Diencephalon (tissue), 1 donor: ENCODE data around the gene PCDHGA1. TPM values are rescaled to one million over a fixed set of nuclear protein-coding genes. Genes with fewer than 3 reads are reported as not detected.

Experiments
- total RNA-seq: library from RNA; depleted of rRNA; stranded (reverse); fragments of >200 nt; gene quantifications from one replicate; pipeline ENCODE4 v1.2.3, GENCODE V29; 2014

The PCDHGA1 gene
- total RNA-seq = 4.2 TPM

GRCh38 chr5:141330299-141331080, at the start of gene PCDHGA1:
TSS of gene PCDHGA1 (plus strand) at chr5:141330514.

GRCh38 chr5:141303756-141304155, 26.6 kb upstream of the PCDHGA1 start, which contains the start of gene SLC25A2:
TSS of gene SLC25A2 (minus strand) at chr5:141304049. CDS start at chr5:141303865, 184 bp downstream.

GRCh38 chr5:141320225-141321169, 9.8 kb upstream of the PCDHGA1 start, which contains the start of gene TAF7:
TSS of gene TAF7 (minus strand) at chr5:141320784. CDS start at chr5:141320044, 740 bp downstream.

DNA sequence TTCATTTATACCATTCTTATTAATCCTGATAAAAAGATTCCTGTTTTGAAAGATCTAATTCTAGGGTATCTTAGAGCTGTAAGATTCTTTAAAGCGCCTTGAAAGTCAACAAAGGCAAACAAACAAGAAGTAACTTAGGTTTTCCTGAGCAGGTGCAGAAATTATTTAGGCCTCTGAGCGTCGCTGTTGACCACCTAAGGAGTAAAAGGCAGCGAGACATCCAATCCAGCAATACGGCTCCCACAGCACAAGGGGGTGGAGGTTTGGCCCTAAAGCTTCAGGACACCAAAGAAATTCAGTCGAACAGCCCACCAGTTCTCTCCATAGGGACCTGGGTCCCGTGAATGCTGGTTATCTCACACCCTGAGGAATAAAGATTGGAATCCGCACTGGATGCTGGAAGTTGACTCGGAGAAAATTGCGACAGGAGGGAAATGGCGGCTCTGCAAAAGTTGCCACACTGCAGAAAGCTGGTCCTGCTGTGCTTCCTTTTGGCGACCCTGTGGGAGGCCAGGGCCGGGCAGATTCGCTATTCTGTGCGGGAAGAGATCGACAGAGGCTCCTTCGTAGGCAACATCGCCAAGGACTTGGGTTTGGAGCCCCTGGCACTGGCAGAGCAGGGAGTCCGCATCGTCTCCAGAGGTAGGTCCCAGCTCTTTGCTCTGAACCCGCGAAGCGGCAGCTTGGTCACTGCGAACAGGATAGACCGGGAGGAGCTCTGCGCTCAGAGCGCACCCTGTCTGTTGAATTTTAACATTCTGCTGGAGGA, 8.4 kb downstream of the PCDHGA1 start, which contains the start of gene PCDHGA2:
PCDHGA2 (plus strand) TSS at position 223 of the 769 bp plus-strand sequence.

DNA sequence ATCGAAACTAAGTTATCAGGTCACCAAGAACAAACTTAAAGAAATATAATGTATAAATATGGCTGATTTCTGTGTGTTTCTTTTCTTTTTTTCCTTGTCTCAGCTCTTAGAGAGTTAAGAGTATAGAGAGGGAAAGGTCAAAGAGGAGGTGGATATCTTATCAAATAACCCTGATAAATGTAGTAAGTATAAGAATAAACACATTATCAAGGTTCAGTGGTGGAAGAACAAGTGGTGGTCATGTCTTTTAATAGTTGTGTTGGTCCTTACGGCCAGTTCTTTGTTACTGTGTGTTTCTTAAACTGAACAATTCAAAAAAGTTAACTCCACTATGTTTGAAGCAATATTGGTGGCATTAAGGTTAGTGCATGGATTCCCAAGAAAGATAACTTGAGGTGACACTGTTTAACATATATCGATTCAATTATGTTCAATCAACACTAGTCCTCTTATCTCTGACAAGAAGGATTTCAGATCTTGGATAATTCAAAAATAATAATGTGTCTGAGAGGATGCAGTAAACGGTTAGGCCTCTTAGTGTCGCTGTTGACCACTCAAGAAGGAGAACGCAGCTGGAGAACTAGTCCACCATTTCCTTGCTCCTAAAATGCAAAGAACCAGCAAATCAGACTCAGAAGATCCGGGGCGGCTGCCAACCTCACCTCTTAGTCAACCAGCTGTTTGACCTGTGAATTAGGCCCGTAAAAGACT, 13.1 kb downstream of the PCDHGA1 start, which contains the start of gene PCDHGA3:
PCDHGA3 (plus strand) TSS at position 588 of the 711 bp plus-strand sequence. CDS start 205 bp downstream, outside the sequence.

DNA sequence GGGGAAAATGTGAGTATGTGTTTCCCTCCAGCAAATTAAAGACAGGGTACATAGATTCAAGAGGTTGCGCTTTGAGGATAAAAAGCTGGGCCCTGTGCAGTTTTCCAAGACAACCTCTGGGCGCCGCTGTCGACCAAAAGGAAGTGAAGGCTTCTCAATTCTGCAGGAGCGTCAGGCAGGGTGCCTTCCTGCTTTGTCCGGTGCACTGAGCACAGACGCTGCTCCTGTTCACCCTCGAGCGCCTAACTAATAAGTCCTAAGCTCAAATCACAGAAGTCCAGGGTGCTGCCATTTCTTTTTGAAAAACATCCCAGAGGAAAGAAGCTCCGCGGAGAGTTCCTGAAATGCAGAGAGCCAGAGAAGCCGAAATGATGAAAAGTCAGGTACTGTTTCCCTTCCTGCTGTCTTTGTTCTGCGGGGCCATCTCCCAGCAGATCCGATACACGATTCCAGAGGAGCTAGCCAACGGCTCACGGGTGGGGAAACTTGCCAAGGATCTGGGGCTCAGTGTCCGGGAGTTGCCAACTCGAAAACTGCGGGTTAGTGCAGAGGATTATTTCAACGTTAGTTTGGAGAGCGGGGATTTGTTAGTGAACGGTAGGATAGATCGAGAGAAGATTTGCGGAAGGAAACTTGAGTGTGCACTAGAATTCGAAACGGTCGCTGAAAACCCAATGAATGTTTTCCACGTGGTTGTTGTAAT, 19.8 kb downstream of the PCDHGA1 start, which contains the start of gene PCDHGB1:
PCDHGB1 (plus strand) TSS at position 183 of the 703 bp plus-strand sequence; CDS start at position 345, 162 bp downstream.

DNA sequence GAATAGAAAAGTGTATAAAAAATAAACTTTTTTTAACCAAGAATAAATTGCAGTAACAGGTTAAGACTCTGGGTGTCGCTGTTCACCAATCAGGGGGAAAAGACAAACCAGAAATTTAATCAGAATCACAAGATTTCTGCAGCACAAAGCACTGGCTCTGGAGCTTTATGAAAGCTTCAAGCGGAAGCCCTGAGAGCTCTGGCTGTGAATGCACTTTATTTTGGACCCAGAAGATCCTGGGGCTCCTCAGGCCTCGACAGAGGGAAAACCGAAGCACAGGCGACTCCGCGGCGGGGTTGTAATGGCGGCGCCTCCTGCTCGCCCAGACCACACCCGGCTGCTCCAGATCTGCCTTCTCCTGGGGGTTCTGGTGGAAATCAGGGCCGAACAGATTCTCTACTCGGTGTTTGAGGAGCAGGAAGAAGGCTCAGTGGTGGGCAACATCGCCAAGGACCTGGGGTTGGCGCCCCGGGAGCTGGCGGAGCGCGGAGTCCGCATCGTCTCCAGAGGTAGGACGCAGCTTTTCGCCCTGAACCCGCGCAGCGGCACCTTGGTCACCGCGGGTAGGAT, 24.7 kb downstream of the PCDHGA1 start, which contains the start of gene PCDHGA4:
PCDHGA4 (plus strand) TSS at position 122 of the 570 bp plus-strand sequence; CDS start at position 209, 87 bp downstream.

DNA sequence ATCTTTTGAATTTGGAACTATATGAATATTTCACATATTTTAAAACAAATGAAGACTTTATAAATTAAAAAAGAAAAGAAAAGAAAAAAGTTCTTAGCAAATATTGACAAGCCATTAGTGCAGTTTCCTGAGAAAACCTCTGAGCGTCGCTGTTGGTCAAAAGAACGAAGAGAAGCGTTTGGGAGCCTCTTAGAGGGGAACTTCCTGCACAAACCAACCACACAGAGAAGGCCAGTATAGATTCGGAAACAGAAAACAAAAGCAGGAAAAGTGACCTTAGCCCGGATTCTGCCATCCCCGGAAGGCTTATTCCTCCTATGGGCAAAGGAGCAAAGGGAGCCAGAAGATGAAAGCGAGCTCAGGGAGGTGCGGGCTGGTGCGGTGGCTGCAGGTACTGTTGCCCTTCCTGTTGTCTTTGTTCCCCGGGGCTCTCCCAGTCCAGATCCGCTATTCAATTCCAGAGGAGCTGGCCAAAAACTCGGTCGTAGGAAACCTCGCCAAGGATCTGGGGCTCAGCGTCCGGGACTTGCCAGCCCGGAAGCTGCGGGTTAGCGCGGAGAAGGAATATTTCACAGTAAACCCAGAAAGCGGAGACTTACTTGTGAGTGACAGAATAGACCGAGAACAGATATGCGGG, 29.6 kb downstream of the PCDHGA1 start, which contains the start of gene PCDHGB2:
PCDHGB2 (plus strand) TSS at position 205 of the 637 bp plus-strand sequence; CDS start at position 347, 142 bp downstream.

GRCh38 chr5:141363952-141364660, 33.8 kb downstream of the PCDHGA1 start, which contains the start of gene PCDHGA5:
TSS of gene PCDHGA5 (plus strand) at chr5:141364162. CDS start at chr5:141364331, 169 bp downstream.

GRCh38 chr5:141369994-141370848, 39.9 kb downstream of the PCDHGA1 start, which contains the start of gene PCDHGB3:
TSS of gene PCDHGB3 (plus strand) at chr5:141370242. CDS start at chr5:141370395, 153 bp downstream.

DNA sequence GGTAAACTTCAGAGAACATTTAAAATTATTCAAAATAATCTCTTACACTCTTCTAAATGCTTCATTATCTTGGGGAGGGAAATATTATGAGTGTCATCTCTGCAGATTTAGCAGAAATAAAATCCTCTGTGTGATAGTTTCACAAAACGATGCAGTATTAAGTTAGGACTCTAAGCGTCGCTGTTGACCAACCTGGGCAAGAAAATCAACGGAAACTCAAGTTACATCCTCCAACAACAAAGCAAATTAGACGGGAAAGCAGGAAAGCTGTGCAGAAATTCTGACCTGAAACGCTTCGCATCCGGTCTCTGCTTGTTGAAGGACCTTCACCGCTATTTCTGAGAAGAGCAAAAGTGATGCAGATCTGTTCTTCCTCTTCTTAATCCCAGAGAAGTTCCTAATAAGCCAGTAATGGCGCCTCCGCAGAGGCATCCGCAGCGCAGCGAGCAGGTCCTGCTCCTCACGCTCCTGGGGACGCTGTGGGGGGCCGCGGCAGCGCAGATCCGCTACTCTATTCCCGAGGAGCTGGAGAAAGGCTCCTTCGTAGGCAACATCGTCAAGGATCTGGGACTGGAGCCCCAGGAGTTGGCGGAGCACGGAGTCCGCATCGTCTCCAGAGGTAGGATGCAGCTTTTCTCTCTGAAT, 43.5 kb downstream of the PCDHGA1 start, which contains the start of gene PCDHGA6:
PCDHGA6 (plus strand) TSS at position 219 of the 645 bp plus-strand sequence; CDS start at position 412, 193 bp downstream.

DNA sequence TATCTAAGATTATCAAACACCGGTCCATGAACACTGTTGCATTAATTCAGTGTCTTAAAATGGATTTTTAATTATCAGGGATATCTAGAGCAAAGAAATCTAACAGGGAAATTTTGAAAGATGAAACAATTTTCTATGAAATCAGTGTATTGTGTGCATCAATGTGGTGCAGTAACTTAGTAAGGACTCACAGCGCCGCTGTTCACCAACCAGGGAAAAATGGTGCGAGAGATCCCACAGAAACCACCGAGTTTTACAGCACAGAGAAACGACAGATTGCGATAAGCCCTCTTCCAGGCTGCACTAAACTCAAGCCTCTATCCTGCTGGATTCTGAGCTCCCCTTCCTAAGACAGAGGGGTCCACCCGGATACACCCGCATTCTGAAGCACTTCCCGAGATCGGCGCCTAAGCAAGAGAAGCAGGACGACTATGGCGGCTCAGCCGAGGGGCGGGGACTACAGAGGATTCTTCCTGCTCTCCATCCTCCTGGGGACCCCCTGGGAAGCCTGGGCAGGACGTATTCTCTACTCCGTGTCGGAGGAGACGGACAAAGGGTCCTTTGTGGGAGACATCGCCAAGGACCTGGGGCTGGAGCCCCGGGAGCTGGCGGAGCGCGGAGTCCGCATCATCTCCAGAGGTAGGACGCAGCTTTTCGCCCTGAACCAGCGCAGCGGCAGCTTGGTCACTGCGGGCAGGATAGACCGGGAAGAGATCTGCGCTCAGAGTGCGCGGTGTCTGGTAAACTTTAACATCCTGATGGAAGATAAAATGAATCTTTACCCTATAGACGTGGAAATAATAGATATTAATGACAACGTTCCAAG, 52.4 kb downstream of the PCDHGA1 start, which contains the start of gene PCDHGA7:
PCDHGA7 (plus strand) TSS at position 274 of the 826 bp plus-strand sequence; CDS start at position 432, 158 bp downstream.

DNA sequence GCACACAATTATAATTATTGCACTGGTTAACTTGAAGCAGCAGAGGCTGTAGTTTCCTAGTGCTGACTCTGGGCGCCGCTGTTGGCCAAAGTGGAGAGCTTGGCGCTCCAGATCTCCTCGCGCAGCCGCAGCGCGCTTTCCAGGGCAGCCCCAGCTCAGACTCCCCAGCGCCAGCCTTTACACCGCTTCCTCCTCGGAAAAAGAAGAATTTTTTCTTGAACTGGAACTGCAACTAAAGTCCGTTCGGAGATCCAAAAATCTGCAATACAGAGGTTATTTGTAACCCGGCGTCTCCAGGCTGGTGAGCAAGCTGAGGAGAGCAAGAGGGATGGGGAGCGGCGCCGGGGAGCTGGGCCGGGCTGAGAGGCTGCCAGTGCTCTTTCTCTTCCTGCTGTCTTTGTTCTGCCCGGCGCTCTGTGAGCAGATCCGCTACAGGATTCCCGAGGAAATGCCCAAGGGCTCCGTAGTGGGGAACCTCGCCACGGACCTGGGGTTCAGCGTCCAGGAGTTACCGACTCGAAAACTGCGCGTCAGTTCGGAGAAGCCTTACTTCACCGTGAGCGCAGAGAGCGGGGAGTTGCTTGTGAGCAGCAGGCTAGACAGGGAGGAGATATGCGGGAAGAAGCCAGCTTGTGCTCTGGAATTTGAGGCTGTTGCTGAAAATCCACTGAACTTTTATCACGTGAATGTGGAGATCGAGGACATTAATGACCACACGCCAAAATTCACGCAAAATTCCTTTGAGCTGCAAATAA, 57.4 kb downstream of the PCDHGA1 start, which contains the start of gene PCDHGB4:
PCDHGB4 (plus strand) TSS at position 142 of the 755 bp plus-strand sequence; CDS start at position 329, 187 bp downstream.

GRCh38 chr5:141392429-141393198, 62.3 kb downstream of the PCDHGA1 start, which contains the start of gene PCDHGA8:
TSS of gene PCDHGA8 (plus strand) at chr5:141392633. CDS start at chr5:141392814, 181 bp downstream.

